PC-9 (cell line): Measurements from ENCODE around the gene H6PD.

ENCODE experiments used
- CTCF ChIP-seq: fragments of 200-600 bp; sonication (generic); conservative IDR thresholded peaks from 2 replicates; pipeline ENCODE4 v1.6.1; 2017; ENCODE audit warnings: mixed run types, antibody characterized with exemption, mild to moderate bottlenecking, moderate library complexity
- EZH2 ChIP-seq: fragments of 200-600 bp; sonication (generic); IDR thresholded peaks from 2 replicates; pipeline ENCODE4 v1.8.0; 2017; ENCODE audit warnings: antibody characterized with exemption, low read depth

- TF ChIP-seq CTCF (no peak), EZH2 (no peak)
These were observed 28.8 kb downstream of the H6PD start for GRCh38 chr1:9263276-9263855.
